GM23248 (cell line): ENCODE results near the gene RNU1-2. TPM values are rescaled to one million over a fixed set of nuclear protein-coding genes. Genes with fewer than 3 reads are reported as not detected.

Source experiments
- DNase-seq: peaks from one replicate; pipeline ENCODE4 v3.0.0-alpha.2; 2015
- H2AFZ ChIP-seq: fragments of 200-600 bp; sonication (generic); 2 replicates; pipeline ENCODE4 v1.6.1; 2016; ENCODE audit warnings: antibody characterized with exemption
- H3F3A ChIP-seq: fragments of 200-600 bp; sonication (generic); 2 replicates; pipeline ENCODE4 v1.6.1; 2016; ENCODE audit warnings: mild to moderate bottlenecking, antibody characterized with exemption, mixed run types; ENCODE audit not compliant: insufficient read depth
- H3K27ac ChIP-seq: fragments of 200-600 bp; sonication (generic); 2 replicates; pipeline ENCODE4 v1.5.1; 2016; ENCODE audit warnings: mild to moderate bottlenecking
- H3K27me3 ChIP-seq: fragments of 200-600 bp; sonication (generic); replicated peaks from 2 replicates; pipeline ENCODE4 v1.6.1; 2016; ENCODE audit warnings: mild to moderate bottlenecking; ENCODE audit not compliant: insufficient read depth
- H3K36me3 ChIP-seq: fragments of 200-600 bp; sonication (generic); 2 replicates; pipeline ENCODE4 v1.6.1; 2016; ENCODE audit warnings: low read depth, mild to moderate bottlenecking
- H3K4me1 ChIP-seq: fragments of 200-600 bp; sonication (generic); 2 replicates; pipeline ENCODE4 v1.6.1; 2016; ENCODE audit warnings: mild to moderate bottlenecking; ENCODE audit not compliant: insufficient read depth
- H3K4me2 ChIP-seq: fragments of 200-600 bp; sonication (generic); one replicate; pipeline ENCODE4 v1.6.1; 2016; ENCODE audit warnings: mild to moderate bottlenecking; ENCODE audit not compliant: unreplicated experiment
- H3K4me3 ChIP-seq: fragments of 200-600 bp; sonication (generic); 2 replicates; pipeline ENCODE4 v1.5.1; 2016; ENCODE audit warnings: mild to moderate bottlenecking
- H3K79me2 ChIP-seq: fragments of 200-600 bp; sonication (generic); 2 replicates; pipeline ENCODE4 v1.6.1; 2016; ENCODE audit warnings: mild to moderate bottlenecking; ENCODE audit not compliant: insufficient read depth
- H3K9ac ChIP-seq: fragments of 200-600 bp; sonication (generic); 2 replicates; pipeline ENCODE4 v1.6.1; 2016; ENCODE audit warnings: mild to moderate bottlenecking
- H3K9me2 ChIP-seq: fragments of 200-600 bp; sonication (generic); 2 replicates; pipeline ENCODE4 v1.6.1; 2016; ENCODE audit warnings: mixed run types, mild to moderate bottlenecking, moderate library complexity; ENCODE audit not compliant: insufficient read depth
- H3K9me3 ChIP-seq: fragments of 200-600 bp; sonication (generic); one replicate; pipeline ENCODE4 v1.6.1; 2017; ENCODE audit warnings: low read depth
- H4K20me1 ChIP-seq: fragments of 200-600 bp; sonication (generic); 2 replicates; pipeline ENCODE4 v1.6.0; 2016; ENCODE audit not compliant: insufficient read depth
- EZH2 ChIP-seq: fragments of 200-600 bp; sonication (generic); IDR thresholded peaks from 2 replicates; pipeline ENCODE4 v1.6.1; 2018; ENCODE audit warnings: antibody characterized with exemption, mild to moderate bottlenecking; ENCODE audit not compliant: insufficient read depth, poor library complexity, severe bottlenecking
- EZH2phosphoT487 ChIP-seq: fragments of 200-600 bp; sonication (generic); IDR thresholded peaks from 2 replicates; pipeline ENCODE4 v1.6.1; 2018; ENCODE audit warnings: antibody characterized with exemption, moderate library complexity, mild to moderate bottlenecking, low read depth; ENCODE audit not compliant: insufficient read depth
- WGBS, 2 experiments: methylation state at CpG; one replicate each; pipeline ENCODE4 v1.1.6; 2015 to 2017; ENCODE audit warnings: low lambda C conversion rate in 2 of 2, low coverage in 1 of 2; ENCODE audit errors: missing lambda C conversion rate in 2 of 2; 5-methylcytosine and 5-hydroxymethylcytosine counted together
- in situ Hi-C: fragments of 300-500 bp; cut with MboI; formaldehyde crosslinking; loops from 2 replicates; pipeline ENCODE4 v1.15.0; 2020
- polyA plus RNA-seq: library from polyadenylated mRNA; unstranded; fragments of >200 nt; fragmentation: Nextera tagmentation; extraction: Ambion mirVana; gene quantifications from 2 replicates; pipeline ENCODE4 v1.2.1, GENCODE V29; 2016
- total RNA-seq: library from RNA; depleted of rRNA; stranded (reverse); fragments of >200 nt; shearing (Covaris generic); gene quantifications from 2 replicates; pipeline ENCODE4 v1.2.3, GENCODE V29; 2014

The RNU1-2 gene
- total and polyA plus RNA-seq, 2 experiments from 2014 or later: not detected

DNA sequence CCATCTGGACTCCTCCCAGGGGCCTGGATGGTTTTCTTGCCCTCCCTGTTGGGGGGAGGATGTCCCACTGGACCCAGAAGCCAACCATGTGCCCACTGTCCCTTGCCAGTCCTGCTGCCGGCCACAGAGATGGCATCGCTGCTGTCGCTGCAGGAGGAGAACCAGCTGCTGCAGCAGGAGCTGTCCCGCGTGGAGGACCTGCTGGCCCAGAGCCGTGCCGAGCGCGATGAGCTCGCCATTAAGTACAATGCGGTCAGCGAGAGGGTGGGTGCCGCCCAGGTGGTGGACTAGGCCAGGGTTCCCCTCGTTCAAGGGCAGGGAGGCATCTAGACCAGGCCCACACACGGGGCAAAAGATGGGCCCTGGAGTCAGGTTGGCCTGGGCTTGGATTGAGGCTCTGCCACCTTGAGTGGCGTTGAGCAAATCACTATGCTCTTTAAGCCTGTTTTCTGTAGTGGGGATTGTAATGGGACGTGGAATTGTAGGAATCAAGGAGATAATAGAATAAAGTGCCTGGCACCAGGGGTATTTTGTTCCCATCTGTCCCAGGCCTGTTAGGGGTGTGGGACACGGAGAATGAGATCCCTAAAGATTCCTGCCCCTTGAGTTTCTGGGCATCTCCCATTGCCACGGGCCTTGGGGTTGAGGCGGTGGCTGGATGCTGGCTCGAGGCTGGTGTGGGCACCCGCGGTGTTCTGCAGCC, 28.6 kb downstream of the RNU1-2 start:
- no peak overlapping the region for H3K9ac ChIP-seq
- no peak overlapping the region for H3K4me3 ChIP-seq
- no peak for TF ChIP-seq EZH2
- no peak for TF ChIP-seq EZH2phosphoT487
- H3K4me2 ChIP-seq: no peak overlapping the region
- 82 to 86% methylated on average over 23 of the region's 23 CpGs for WGBS, 2 experiments
- DNase-seq: no peak
- H3K9me2 ChIP-seq: no peaks in the 10 kb centered on the region
- H3K27me3 ChIP-seq: no peaks in the 10 kb centered on the region; the same call in 1 of the 2 replicates
- no peaks in the 10 kb centered on the region for H3K9me3 ChIP-seq
- H3K79me2 ChIP-seq: no peaks in the 10 kb centered on the region
- in situ Hi-C loops: no loop called here
- no peaks in the 10 kb centered on the region for H3F3A ChIP-seq
- H3K27ac ChIP-seq: no peak overlapping the region
- no peak overlapping the region for H2AFZ ChIP-seq
- H3K4me1 ChIP-seq: no peaks in the 10 kb centered on the region
- H4K20me1 ChIP-seq: no peaks in the 10 kb centered on the region
- no peaks in the 10 kb centered on the region for H3K36me3 ChIP-seq

DNA sequence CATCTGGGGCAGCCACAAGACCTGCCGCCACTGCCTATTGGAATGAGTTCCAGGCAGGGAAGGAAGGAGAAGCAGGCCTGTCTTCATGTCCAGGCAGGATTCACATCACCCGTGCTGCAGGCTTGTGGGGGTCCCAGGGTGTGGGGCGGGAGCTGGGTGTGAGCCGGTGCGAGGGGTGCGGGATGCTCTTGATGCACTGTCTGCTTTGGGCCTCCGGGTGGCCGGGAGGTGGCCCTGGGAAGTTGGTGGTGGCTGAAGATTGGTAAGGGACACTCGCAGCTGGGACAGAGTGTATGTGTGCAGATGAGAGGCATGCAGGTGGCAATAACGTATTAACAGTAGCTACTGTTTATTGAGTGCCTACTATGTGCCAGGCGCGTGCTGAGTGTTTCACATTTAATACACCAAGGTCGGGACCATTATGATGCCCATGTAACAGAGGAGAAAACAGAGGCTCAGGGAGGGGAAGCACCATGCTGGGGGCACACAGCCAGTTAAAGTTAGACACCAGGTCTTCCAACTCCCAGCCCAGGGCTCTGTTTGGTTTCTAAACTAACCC, 29.2 kb downstream of the RNU1-2 start:
- no peaks in the 10 kb centered on the region for H3K36me3 ChIP-seq
- H3K9ac ChIP-seq: no peak overlapping the region
- H4K20me1 ChIP-seq: no peaks in the 10 kb centered on the region
- no peak for DNase-seq
- TF ChIP-seq EZH2: no peak
- TF ChIP-seq EZH2phosphoT487: no peak
- H3K4me2 ChIP-seq: no peak overlapping the region
- H3K27ac ChIP-seq: no peak overlapping the region
- 75 to 79% methylated on average over 13 of the region's 13 CpGs for WGBS, 2 experiments
- H3K9me2 ChIP-seq: no peaks in the 10 kb centered on the region
- no peaks in the 10 kb centered on the region; the same call in 1 of the 2 replicates for H3K27me3 ChIP-seq
- no peaks in the 10 kb centered on the region for H3K79me2 ChIP-seq
- H3F3A ChIP-seq: no peaks in the 10 kb centered on the region
- H3K4me3 ChIP-seq: no peak overlapping the region
- no peak overlapping the region for H2AFZ ChIP-seq
- in situ Hi-C loops: no loop called here
- no peaks in the 10 kb centered on the region for H3K4me1 ChIP-seq
- no peaks in the 10 kb centered on the region for H3K9me3 ChIP-seq

GRCh38 chr1:16925635-16926490, 30.1 kb downstream of the RNU1-2 start:
- DNase-seq: no peak
- in situ Hi-C loops: no loop called here
- H3K36me3 ChIP-seq: no peaks in the 10 kb centered on the region

GRCh38 chr1:16926491-16927073, 30.8 kb downstream of the RNU1-2 start:
- no peak for DNase-seq
- no peaks in the 10 kb centered on the region for H3F3A ChIP-seq
- no peaks in the 10 kb centered on the region for H3K9me2 ChIP-seq
- no peaks in the 10 kb centered on the region; the same call in 1 of the 2 replicates for H3K27me3 ChIP-seq
- in situ Hi-C loops: no loop called here
- TF ChIP-seq EZH2 (no peak), EZH2phosphoT487 (no peak)
- no peak overlapping the region for H3K4me2 ChIP-seq
- H3K4me1 ChIP-seq: no peaks in the 10 kb centered on the region
- H3K36me3 ChIP-seq: no peaks in the 10 kb centered on the region
- 62 to 71% methylated on average over 10 of the region's 10 CpGs for WGBS, 2 experiments
- H3K79me2 ChIP-seq: no peaks in the 10 kb centered on the region
- H3K4me3 ChIP-seq: no peak overlapping the region
- H4K20me1 ChIP-seq: no peaks in the 10 kb centered on the region
- H3K9me3 ChIP-seq: no peaks in the 10 kb centered on the region
- no peak overlapping the region for H3K9ac ChIP-seq
- H3K27ac ChIP-seq: no peak overlapping the region
- H2AFZ ChIP-seq: no peak overlapping the region

More at GRCh38 chr1:16925635-16926490, 30.1 kb downstream of the RNU1-2 start:
- Histone ChIP-seq H3K79me2 (no peaks in the 10 kb centered on the region), H3K27me3 (no peaks in the 10 kb centered on the region; the same call in 1 of the 2 replicates), H3K4me3 (no peak overlapping the region), H3K4me1 (no peaks in the 10 kb centered on the region), H3F3A (no peaks in the 10 kb centered on the region), H3K9me3 (no peaks in the 10 kb centered on the region), H3K9ac (no peak overlapping the region), H2AFZ (no peak overlapping the region), H3K9me2 (no peaks in the 10 kb centered on the region), H3K4me2 (no peak overlapping the region), H4K20me1 (no peaks in the 10 kb centered on the region), H3K27ac (no peak overlapping the region)
- 76 to 77% methylated on average over 13 of the region's 13 CpGs for WGBS, 2 experiments
- TF ChIP-seq EZH2phosphoT487: no peak
- TF ChIP-seq EZH2: no peak
